Activated CD4-positive, alpha-beta memory T cell treated with anti-CD3 and anti-CD28 coated beads for 36 hours (primary cell): ENCODE measurements around the gene MMP24OS. TPM values are rescaled to one million over a fixed set of nuclear protein-coding genes. Genes with fewer than 3 reads are reported as not detected.
A peak's percentile ranks its signal among the peaks of the same experiment; 100 is the strongest.

Experiments used
- CTCF ChIA-PET: fragments of 350-600 bp; sonication (Branson Sonifier 250); formaldehyde crosslinking; loops from one replicate; lab custom pipeline; 2021; ENCODE audit warnings: antibody characterized with exemption, inconsistent platforms; lab: Charles Lee
- POLR2A ChIA-PET: fragments of 350-600 bp; sonication (Branson Sonifier 250); formaldehyde crosslinking; loops from one replicate; lab custom pipeline; 2021; ENCODE audit warnings: antibody characterized with exemption; lab: Charles Lee
- DNase-seq: peaks from one replicate; pipeline ENCODE4 v3.0.0-alpha.2; 2020
- H3K27ac Mint-ChIP-seq: one replicate; pipeline ENCODE4 v1.8.0; 2021; ENCODE audit warnings: mixed read lengths
- H3K27me3 Mint-ChIP-seq: one replicate; pipeline ENCODE4 v1.8.0; 2021; ENCODE audit warnings: mixed read lengths
- H3K36me3 Mint-ChIP-seq: one replicate; pipeline ENCODE4 v1.8.0; 2021; ENCODE audit warnings: mixed read lengths
- H3K4me1 Mint-ChIP-seq: one replicate; pipeline ENCODE4 v1.8.0; 2021; ENCODE audit warnings: low read depth, mixed read lengths
- H3K4me3 Mint-ChIP-seq: one replicate; pipeline ENCODE4 v1.8.0; 2021; ENCODE audit warnings: mild to moderate bottlenecking, mixed read lengths
- H3K9me3 Mint-ChIP-seq: one replicate; pipeline ENCODE4 v1.8.0; 2021; ENCODE audit warnings: mixed read lengths
- intact Hi-C: fragments of 100-400 bp; cut with micrococcal nuclease; formaldehyde crosslinking; loops from one replicate; pipeline ENCODE4 v1.15.1; 2023
- total RNA-seq, 2 experiments: library from RNA; stranded (reverse); gene quantifications; one replicate each; pipeline ENCODE4 v1.2.3, GENCODE V29; 2021

The MMP24OS gene
- total RNA-seq, result 10 to 100 TPM; 35.0 to 38.1 TPM

DNA sequence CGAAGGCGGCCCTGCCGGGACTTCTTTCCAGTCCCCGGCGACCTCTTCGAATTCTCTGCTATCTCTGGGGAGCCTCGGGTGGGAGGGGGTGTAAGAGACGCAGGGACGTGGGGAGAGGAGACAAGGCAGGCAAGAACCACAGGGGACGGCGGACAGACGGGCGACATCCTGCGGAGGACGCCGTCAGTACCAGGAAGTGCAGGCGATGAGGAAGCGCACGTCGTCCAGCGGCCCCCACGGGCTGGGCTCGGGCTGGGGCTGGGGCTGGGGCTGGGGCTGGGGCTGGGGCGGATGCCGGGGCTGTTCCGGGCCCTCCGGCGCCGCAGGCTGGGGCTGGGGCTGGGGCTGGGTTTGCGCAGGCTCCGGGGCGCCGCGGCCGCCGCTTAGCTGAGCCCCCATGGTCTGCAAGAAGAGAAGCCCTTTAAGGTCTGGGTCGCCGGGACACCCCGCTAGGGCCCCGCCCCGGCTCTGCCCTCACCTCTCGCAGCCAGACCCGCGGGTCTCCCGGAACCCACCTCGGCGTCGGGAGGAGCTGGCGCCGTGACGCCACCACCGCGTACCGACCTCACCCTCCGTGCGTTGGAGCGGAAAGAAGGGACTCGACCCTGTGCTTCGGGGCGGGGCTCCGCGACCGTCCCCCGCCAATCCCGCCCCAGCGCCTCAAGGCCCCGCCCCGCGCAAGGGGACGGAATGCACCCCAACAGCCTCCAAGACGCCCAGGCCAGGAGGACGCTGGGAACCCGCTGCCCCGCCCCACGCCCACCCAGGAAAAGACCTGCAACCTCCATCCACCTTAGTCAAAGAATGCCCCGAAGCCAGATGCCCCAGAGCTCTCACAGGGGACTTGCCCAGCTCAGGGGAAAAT is at the start of gene MMP24OS:
TSS of gene MMP24OS (minus strand) at position 592 of the 865 bp plus-strand sequence. CDS start at position 399, 193 bp downstream.
- ChIA-PET CTCF (interaction anchor here (0.6 to 1.9 kb wide), 7 partner anchors 9 to 872 kb away, joined by 3 to 9 read pairs (median 4); no protein-coding TSS in a partner anchor), POLR2A (interaction anchor here (0.6 to 1.6 kb wide), 8 partner anchors 14 to 370 kb away, joined by 3 to 8 read pairs (median 3); partner anchors contain the start of gene EDEM2)
- intact Hi-C loops, result loop anchor here (5.0 kb wide), 1 partner anchor 185 kb away; the partner anchor contains the start of gene TRPC4AP
- Mint-ChIP-seq H3K4me1 (peaks cover 20% of the 10 kb centered on the region), H3K36me3 (peaks cover 37% of the 10 kb centered on the region), H3K27me3 (no peaks in the 10 kb centered on the region), H3K27ac (peak within 1 kb of the TSS; percentile 96), H3K4me3 (peak within 1 kb of the TSS; percentile 98), H3K9me3 (no peaks in the 10 kb centered on the region)
- DNase-seq, result peak; percentile 92

- H3K36me3 Mint-ChIP-seq, result no peaks in the 10 kb centered on the region
- DNase-seq, result no peak
- CTCF ChIA-PET, result interaction anchor here (6.5 kb wide), 1 partner anchor 23 kb away, joined by 151 read pairs; no protein-coding TSS in a partner anchor
- H3K27ac Mint-ChIP-seq, result no peak overlapping the region
- POLR2A ChIA-PET, result no interaction called here
- H3K4me1 Mint-ChIP-seq, result peaks cover 40% of the 10 kb centered on the region
- no peaks in the 10 kb centered on the region for H3K9me3 Mint-ChIP-seq
- intact Hi-C loops, result no loop called here
- no peak overlapping the region for H3K4me3 Mint-ChIP-seq
- H3K27me3 Mint-ChIP-seq, result no peaks in the 10 kb centered on the region
Measured at GRCh38 chr20:35327074-35327976, 49.4 kb upstream of the MMP24OS start.

DNA sequence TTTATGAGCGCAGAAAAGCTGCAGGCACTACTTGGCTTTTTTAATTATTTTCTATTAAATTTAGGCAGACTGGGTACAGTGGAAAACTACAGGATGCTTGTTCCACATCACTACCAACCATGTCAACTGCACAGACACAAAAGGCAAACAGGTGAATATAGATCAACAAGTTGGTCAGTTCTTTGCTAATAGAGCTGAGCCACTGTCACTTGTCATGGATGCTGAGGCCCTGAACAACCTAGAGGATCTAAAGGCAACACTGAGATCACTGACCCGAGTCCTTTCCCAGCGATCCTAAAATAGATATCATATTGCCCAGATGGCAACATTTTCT is 48.8 kb upstream of the MMP24OS start:
- H3K4me3 Mint-ChIP-seq, result no peak overlapping the region
- H3K9me3 Mint-ChIP-seq, result no peaks in the 10 kb centered on the region
- no peak for DNase-seq
- H3K27me3 Mint-ChIP-seq, result no peaks in the 10 kb centered on the region
- POLR2A ChIA-PET, result no interaction called here
- no peak overlapping the region for H3K27ac Mint-ChIP-seq
- CTCF ChIA-PET, result interaction anchor here (6.5 kb wide), 1 partner anchor 22 kb away, joined by 151 read pairs; no protein-coding TSS in a partner anchor
- intact Hi-C loops, result no loop called here
- peaks cover 40% of the 10 kb centered on the region for H3K4me1 Mint-ChIP-seq
- no peaks in the 10 kb centered on the region for H3K36me3 Mint-ChIP-seq

GRCh38 chr20:35326021-35326739 is 48.3 kb upstream of the MMP24OS start:
- H3K27me3 Mint-ChIP-seq, result no peaks in the 10 kb centered on the region
- no peak overlapping the region for H3K4me3 Mint-ChIP-seq
- no peak for DNase-seq
- H3K36me3 Mint-ChIP-seq, result no peaks in the 10 kb centered on the region
- intact Hi-C loops, result no loop called here
- H3K27ac Mint-ChIP-seq, result peak overlapping the region; percentile 7
- ChIA-PET CTCF (interaction anchor here (0.6 kb wide), 1 partner anchor 20 kb away, joined by 3 read pairs; no protein-coding TSS in a partner anchor), POLR2A (no interaction called here)
- H3K9me3 Mint-ChIP-seq, result no peaks in the 10 kb centered on the region
- peaks cover 35% of the 10 kb centered on the region for H3K4me1 Mint-ChIP-seq

- Mint-ChIP-seq H3K9me3 (no peaks in the 10 kb centered on the region), H3K27ac (no peak overlapping the region), H3K4me1 (peaks cover 31% of the 10 kb centered on the region), H3K27me3 (no peaks in the 10 kb centered on the region), H3K4me3 (no peak overlapping the region), H3K36me3 (no peaks in the 10 kb centered on the region)
- ChIA-PET POLR2A (no interaction called here), CTCF (interaction anchor here (0.6 kb wide), 1 partner anchor 20 kb away, joined by 3 read pairs; no protein-coding TSS in a partner anchor)
- intact Hi-C loops, result no loop called here
- DNase-seq, result no peak
Measured at GRCh38 chr20:35325401-35325800, 47.5 kb upstream of the MMP24OS start.

DNA sequence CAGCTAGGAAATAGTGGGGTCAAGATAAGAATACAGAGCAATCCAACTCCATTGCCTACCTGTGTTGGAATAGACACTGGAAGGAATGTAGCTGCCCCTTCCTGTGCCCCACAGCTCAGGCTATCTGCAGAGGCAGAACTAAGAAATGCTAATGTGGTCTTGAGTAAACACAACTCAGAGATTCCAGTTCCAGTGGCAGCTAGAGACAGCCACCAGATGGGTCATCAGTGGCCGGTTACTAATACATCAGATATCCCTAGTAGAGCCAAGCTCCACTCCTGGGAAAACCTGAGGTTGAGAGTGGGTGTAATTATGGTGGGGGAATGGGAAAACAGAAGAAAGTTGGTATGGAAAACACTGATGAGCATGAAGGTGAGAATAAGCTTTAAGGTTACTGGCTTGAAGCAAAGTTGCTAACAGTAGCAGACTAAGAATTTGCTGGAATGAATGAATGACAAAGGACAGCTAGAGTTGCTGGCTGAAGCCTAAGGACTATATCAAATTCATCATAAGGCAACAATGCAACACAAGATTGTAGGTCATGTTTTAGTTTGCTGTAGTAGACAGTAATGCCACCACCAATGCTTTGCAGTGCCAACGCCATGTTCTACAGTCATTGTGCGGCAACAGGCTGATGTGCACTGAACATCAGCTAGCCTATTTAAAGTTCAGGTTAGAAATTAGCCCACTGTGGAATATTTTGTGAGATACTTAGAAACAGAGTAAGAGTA is 42.6 kb upstream of the MMP24OS start:
- H3K4me3 Mint-ChIP-seq, result no peak overlapping the region
- no peak for DNase-seq
- no peaks in the 10 kb centered on the region for H3K36me3 Mint-ChIP-seq
- peaks cover 28% of the 10 kb centered on the region for H3K4me1 Mint-ChIP-seq
- intact Hi-C loops, result no loop called here
- H3K27ac Mint-ChIP-seq, result no peak overlapping the region
- POLR2A ChIA-PET, result no interaction called here
- no peaks in the 10 kb centered on the region for H3K9me3 Mint-ChIP-seq
- no peaks in the 10 kb centered on the region for H3K27me3 Mint-ChIP-seq
- CTCF ChIA-PET, result interaction anchor here (1.0 to 1.7 kb wide), 4 partner anchors 9 to 128 kb away, joined by 3 to 7 read pairs (median 6); no protein-coding TSS in a partner anchor

DNA sequence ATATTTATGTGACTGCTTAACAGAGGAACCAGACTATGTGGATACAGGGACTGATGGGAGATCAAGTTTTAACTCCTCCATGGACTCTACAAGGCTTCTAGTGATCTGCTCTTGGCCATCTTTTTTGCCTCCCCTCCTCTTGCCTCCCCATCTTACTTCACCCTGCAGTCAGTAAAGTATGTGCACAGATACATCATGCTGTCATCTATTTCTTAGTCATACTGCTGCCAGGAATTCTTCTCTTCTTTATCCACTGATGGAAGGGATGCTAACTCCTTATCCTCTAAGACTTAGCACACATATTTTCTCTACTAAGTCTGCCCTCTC is 41.9 kb upstream of the MMP24OS start:
- H3K4me1 Mint-ChIP-seq, result peaks cover 34% of the 10 kb centered on the region
- no peaks in the 10 kb centered on the region for H3K27me3 Mint-ChIP-seq
- no peak overlapping the region for H3K27ac Mint-ChIP-seq
- no peaks in the 10 kb centered on the region for H3K9me3 Mint-ChIP-seq
- no peak overlapping the region for H3K4me3 Mint-ChIP-seq
- POLR2A ChIA-PET, result no interaction called here
- H3K36me3 Mint-ChIP-seq, result no peaks in the 10 kb centered on the region
- CTCF ChIA-PET, result interaction anchor here (1.6 to 1.7 kb wide), 2 partner anchors 9 to 13 kb away, joined by 6 to 7 read pairs; no protein-coding TSS in a partner anchor
- intact Hi-C loops, result no loop called here
- no peak for DNase-seq

DNA sequence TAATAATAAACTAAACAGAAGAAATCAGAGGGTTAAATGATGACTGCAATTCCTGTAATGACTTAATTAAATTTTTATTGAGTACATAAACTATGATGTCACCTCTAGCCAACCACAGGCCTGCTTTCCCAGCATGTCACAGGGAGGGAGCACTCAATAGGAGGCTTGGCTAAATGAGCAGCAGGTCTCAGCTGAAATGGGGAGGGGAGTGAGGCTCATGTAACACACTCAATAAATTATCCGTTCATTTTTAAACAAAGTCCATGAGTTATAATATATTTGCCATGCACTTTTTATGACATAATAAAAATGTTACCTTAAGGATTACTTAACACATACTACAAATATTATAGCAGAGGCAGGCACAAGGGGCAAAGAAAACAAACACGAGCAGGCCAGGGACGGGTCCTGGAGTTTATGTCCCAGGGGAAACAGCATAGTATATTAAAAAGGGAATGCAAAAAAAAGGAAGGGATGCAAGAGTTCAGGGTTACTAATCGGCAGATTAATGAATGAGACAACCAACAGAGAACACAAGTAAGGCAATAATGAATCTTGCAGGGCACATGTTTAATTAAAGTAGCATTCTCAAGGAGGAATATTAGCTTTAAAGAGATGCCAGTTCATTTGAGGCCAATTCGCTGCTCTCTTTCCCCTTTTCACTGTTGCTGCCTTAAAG is 41.4 kb upstream of the MMP24OS start:
- H3K4me1 Mint-ChIP-seq, result peaks cover 39% of the 10 kb centered on the region
- H3K4me3 Mint-ChIP-seq, result no peak overlapping the region
- H3K27ac Mint-ChIP-seq, result no peak overlapping the region
- ChIA-PET CTCF (interaction anchor here (1.7 to 3.0 kb wide), 3 partner anchors 10 to 15 kb away, joined by 7 to 22 read pairs (median 10); no protein-coding TSS in a partner anchor), POLR2A (no interaction called here)
- no peaks in the 10 kb centered on the region for H3K36me3 Mint-ChIP-seq
- no peak for DNase-seq
- H3K9me3 Mint-ChIP-seq, result no peaks in the 10 kb centered on the region
- intact Hi-C loops, result no loop called here
- H3K27me3 Mint-ChIP-seq, result no peaks in the 10 kb centered on the region

GRCh38 chr20:35318502-35319157 is 40.7 kb upstream of the MMP24OS start:
- POLR2A ChIA-PET, result no interaction called here

More at GRCh38 chr20:35318502-35319157, 40.7 kb upstream of the MMP24OS start:
- peak; percentile 21 for DNase-seq
- CTCF ChIA-PET, result interaction anchor here (1.5 to 3.0 kb wide), 3 partner anchors 11 to 15 kb away, joined by 8 to 22 read pairs (median 10); no protein-coding TSS in a partner anchor
- Mint-ChIP-seq H3K27me3 (no peaks in the 10 kb centered on the region), H3K36me3 (peaks cover 1% of the 10 kb centered on the region), H3K27ac (no peak overlapping the region), H3K9me3 (no peaks in the 10 kb centered on the region), H3K4me3 (no peak overlapping the region), H3K4me1 (peaks cover 44% of the 10 kb centered on the region)
- intact Hi-C loops, result no loop called here
